ENCODE results near the gene GRM1. TPM values are rescaled to one million over a fixed set of nuclear protein-coding genes. Genes with fewer than 3 reads are reported as not detected.

GRM1 gene
- total and polyA plus RNA-seq, 2 donors (not counting 1 experiment from before 2014, with no cell fraction given), result 0.17 TPM; not detected in 1

GRCh38 chr6:146341493-146342230 lies 312.8 kb downstream of the GRM1 start:
- Histone ChIP-seq H3K4me1 (ENCODE audit: control insufficient read depth, extremely low read depth, insufficient read depth, low read length) (no peaks in the 10 kb centered on the region), H3K4me2 (ENCODE audit: extremely low read depth, insufficient read depth, low read length) (no peak overlapping the region), H3K9me3 (ENCODE audit: control insufficient read depth, insufficient read depth, low read depth, low read length) (no peaks in the 10 kb centered on the region), H4K20me1 (ENCODE audit: control insufficient read depth, extremely low read depth, insufficient read depth, low read length) (no peaks in the 10 kb centered on the region), H3K36me3 (ENCODE audit: control insufficient read depth, insufficient read depth, low read length) (no peaks in the 10 kb centered on the region), H3K79me2 (ENCODE audit: control insufficient read depth, insufficient read depth, low read length) (no peaks in the 10 kb centered on the region), H3K27ac (ENCODE audit: insufficient read depth, low read length) (no peak overlapping the region), H3K4me3 (replicated peaks in 1 of 4; ENCODE audit: control extremely low read depth in 1 of 4, insufficient read depth in 1 of 4, low read depth in 3 of 4, low read length in 4 of 4) (no peak overlapping the region), H3K27me3 (ENCODE audit: control insufficient read depth, insufficient read depth, low read length) (no peaks in the 10 kb centered on the region), H2AFZ (ENCODE audit: low read length) (no peak overlapping the region), H3K9ac (ENCODE audit: insufficient read depth, low read length) (no peak overlapping the region)
- TF ChIP-seq CTCF (conservative IDR thresholded peaks at IDR 0.05 in 1 of 2, IDR thresholded peaks at IDR 0.05 in 1 of 2; ENCODE audit: low read depth in 1 of 2, low read length in 2 of 2), result no peak
- TF ChIP-seq EZH2 (IDR thresholded peaks at IDR 0.05; ENCODE audit: low read length, missing control alignments), result no peak
- peak in 1 of 2 donors; percentile 58 for DNase-seq (ENCODE audit: low read depth in 2 of 2)

GRCh38 chr6:146345598-146345997 lies 316.7 kb downstream of the GRM1 start:
- H3K4me1 ChIP-seq (ENCODE audit: control insufficient read depth, extremely low read depth, insufficient read depth, low read length), result no peaks in the 10 kb centered on the region
- no peaks in the 10 kb centered on the region for H3K27me3 ChIP-seq (ENCODE audit: control insufficient read depth, insufficient read depth, low read length)
- TF ChIP-seq CTCF (conservative IDR thresholded peaks at IDR 0.05 in 1 of 2, IDR thresholded peaks at IDR 0.05 in 1 of 2; ENCODE audit: low read depth in 1 of 2, low read length in 2 of 2) (no peak), EZH2 (IDR thresholded peaks at IDR 0.05; ENCODE audit: low read length, missing control alignments) (no peak)
- no peak overlapping the region for H3K4me3 ChIP-seq (replicated peaks in 1 of 4; ENCODE audit: control extremely low read depth in 1 of 4, insufficient read depth in 1 of 4, low read depth in 3 of 4, low read length in 4 of 4)
- no peaks in the 10 kb centered on the region for H4K20me1 ChIP-seq (ENCODE audit: control insufficient read depth, extremely low read depth, insufficient read depth, low read length)
- H3K27ac ChIP-seq (ENCODE audit: insufficient read depth, low read length), result no peak overlapping the region
- no peaks in the 10 kb centered on the region for H3K9me3 ChIP-seq (ENCODE audit: control insufficient read depth, insufficient read depth, low read depth, low read length)
- H3K79me2 ChIP-seq (ENCODE audit: control insufficient read depth, insufficient read depth, low read length), result no peaks in the 10 kb centered on the region
- H3K9ac ChIP-seq (ENCODE audit: insufficient read depth, low read length), result no peak overlapping the region
- no peak for DNase-seq (ENCODE audit: low read depth in 2 of 2)
- H3K4me2 ChIP-seq (ENCODE audit: extremely low read depth, insufficient read depth, low read length), result no peak overlapping the region
- no peaks in the 10 kb centered on the region for H3K36me3 ChIP-seq (ENCODE audit: control insufficient read depth, insufficient read depth, low read length)
- no peak overlapping the region for H2AFZ ChIP-seq (ENCODE audit: low read length)

GRCh38 chr6:146347090-146347489 lies 318.2 kb downstream of the GRM1 start:
- H3K4me1 ChIP-seq (ENCODE audit: control insufficient read depth, extremely low read depth, insufficient read depth, low read length), result no peaks in the 10 kb centered on the region
- H3K4me2 ChIP-seq (ENCODE audit: extremely low read depth, insufficient read depth, low read length), result no peak overlapping the region
- H2AFZ ChIP-seq (ENCODE audit: low read length), result no peak overlapping the region
- no peak overlapping the region for H3K9ac ChIP-seq (ENCODE audit: insufficient read depth, low read length)
- no peak for DNase-seq (ENCODE audit: low read depth in 2 of 2)
- no peak overlapping the region for H3K4me3 ChIP-seq (replicated peaks in 1 of 4; ENCODE audit: control extremely low read depth in 1 of 4, insufficient read depth in 1 of 4, low read depth in 3 of 4, low read length in 4 of 4)
- no peaks in the 10 kb centered on the region for H3K79me2 ChIP-seq (ENCODE audit: control insufficient read depth, insufficient read depth, low read length)
- H3K36me3 ChIP-seq (ENCODE audit: control insufficient read depth, insufficient read depth, low read length), result no peaks in the 10 kb centered on the region
- no peaks in the 10 kb centered on the region for H3K9me3 ChIP-seq (ENCODE audit: control insufficient read depth, insufficient read depth, low read depth, low read length)
- no peaks in the 10 kb centered on the region for H4K20me1 ChIP-seq (ENCODE audit: control insufficient read depth, extremely low read depth, insufficient read depth, low read length)
- H3K27ac ChIP-seq (ENCODE audit: insufficient read depth, low read length), result no peak overlapping the region
- no peaks in the 10 kb centered on the region for H3K27me3 ChIP-seq (ENCODE audit: control insufficient read depth, insufficient read depth, low read length)
- TF ChIP-seq EZH2 (IDR thresholded peaks at IDR 0.05; ENCODE audit: low read length, missing control alignments) (no peak), CTCF (conservative IDR thresholded peaks at IDR 0.05 in 1 of 2, IDR thresholded peaks at IDR 0.05 in 1 of 2; ENCODE audit: low read depth in 1 of 2, low read length in 2 of 2) (no peak)
